Fibroblast of skin of abdomen (primary cell): ENCODE measurements around the gene DCAF15.

Experiments used
- DNase-seq: peaks from one replicate; pipeline ENCODE4 v3.0.0-alpha.2; 2013

The DCAF15 gene

DNA sequence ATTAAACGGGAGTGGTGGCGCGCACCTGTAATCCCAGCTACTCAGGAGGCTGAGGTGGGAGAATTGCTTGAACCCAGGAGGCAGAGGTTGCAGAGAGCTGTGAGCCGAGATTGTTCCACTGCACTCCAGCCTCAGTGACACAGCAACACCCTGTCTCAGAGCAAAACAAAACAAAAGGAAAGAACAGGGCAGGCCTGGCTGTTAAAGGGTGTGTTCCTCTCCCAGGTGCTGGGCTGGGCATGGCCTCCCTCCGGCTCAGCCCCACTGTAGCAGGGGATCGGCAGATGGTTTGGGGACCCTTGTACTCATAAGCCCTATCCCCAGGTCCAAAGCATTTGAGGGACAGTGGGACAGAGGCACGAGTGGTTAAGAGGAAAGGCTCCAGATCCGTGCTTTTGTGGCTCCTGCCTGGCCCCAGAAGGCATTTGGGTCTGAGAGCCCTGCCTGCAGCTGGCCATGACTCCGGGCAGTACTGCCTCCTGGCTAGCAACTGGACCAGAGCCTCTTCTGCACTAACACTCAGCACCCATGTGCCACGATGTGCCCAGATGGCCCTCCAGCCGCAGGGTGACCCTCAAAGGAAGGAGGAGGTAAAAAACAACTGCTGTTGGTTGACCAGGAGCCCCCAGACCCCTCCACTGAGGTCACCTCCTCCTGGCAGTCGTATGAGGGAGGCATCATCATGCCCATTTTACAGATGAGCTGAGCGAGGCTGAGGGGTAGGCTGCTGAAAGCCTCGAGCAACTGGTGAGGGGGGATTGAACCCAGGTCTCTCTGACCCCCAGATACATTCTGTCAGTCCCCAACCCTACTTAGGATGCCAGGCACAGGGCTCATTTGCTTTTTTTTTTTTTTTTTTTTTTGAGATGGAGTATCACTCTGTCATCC lies 43.8 kb downstream of the DCAF15 start:
- no peak for DNase-seq

DNA sequence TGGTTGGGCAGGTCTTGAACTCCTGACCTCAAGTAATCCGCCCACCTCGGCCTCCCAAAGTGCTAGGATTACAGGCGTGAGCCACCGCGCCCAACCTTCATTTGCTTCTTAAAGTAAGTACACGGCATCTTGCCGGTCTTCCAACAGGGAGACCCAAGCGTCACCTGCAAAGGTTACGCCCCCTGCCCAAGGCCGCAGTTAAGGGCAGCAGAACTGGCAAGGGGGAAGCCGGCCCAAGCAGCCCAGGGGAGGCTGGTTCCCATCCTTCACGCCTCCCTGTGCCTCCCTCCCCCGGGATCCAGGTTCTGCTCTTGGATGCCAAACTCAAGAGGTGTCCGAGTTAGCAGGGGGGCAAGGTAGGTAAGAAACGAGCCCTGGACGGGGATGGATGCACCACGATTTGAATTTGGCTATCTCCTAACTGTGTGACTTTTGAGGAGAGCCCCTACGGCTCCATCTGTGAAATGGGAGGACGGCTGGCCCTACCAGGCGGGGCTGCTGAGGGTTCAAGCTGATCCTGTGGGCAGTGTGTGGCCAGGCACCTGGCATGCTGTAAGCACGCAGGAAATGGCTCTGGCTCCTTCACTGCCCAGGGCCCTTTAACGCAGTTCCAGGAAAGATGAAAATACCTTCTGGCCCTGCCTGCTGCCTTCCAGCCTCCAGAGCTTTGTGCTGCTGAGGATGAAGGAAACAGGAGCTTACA lies 44.8 kb downstream of the DCAF15 start:
- no peak for DNase-seq

DNA sequence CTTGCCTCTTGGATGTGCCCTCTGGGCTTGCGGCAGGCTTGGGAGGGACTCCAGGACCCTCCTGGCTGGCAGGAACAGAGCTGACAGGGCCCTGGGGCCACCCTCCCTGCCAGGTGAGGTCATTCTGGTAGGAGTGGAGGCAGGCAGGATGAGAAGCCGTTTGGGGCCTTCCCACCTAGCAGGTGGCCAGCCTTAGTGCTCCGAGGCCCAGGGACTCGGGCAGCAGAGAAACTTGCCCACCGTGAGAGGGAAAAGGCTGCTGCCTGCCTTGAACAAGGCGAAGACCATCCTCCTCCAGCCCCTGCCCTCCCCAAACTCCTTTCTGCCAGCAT lies 45.3 kb downstream of the DCAF15 start:
- no peak for DNase-seq

DNA sequence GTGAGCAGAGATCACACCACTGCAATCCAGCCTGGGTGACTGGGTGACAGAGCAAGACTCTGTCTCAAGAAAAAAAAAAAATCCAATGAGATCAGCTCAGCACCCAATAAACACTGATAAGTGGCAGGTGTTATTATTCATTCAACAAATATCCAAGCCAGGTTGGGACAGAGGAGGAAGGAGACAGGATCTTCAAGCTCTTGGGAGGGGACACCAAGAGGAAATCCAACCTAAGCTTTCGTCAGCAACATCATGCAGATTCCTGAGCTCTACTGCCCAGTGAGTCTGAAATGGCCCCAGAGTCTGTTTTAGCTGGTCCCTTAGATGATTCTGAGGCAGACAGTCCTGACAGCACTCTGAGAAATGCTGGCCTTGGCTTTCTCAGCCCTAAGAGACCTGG lies 46.1 kb downstream of the DCAF15 start:
- DNase-seq: no peak

DNA sequence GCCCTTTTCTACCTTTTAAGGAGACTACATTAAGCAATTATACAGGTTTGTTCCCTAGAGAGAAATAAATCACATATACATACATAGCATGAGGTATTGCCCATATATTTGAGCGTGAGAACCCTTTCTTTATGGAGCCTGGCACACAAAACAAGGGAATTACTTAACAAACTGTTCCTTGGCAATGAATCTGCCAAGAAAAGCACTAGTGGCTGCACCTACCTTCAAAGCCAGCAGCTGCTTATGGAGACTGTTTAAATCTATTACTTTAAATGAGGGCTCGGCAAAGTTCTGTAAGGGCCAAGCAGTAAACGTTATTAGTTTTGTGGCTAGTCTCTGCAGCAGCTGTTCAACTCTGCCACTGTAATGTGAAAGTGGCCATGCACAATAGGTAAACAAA lies 46.8 kb downstream of the DCAF15 start:
- no peak for DNase-seq

DNA sequence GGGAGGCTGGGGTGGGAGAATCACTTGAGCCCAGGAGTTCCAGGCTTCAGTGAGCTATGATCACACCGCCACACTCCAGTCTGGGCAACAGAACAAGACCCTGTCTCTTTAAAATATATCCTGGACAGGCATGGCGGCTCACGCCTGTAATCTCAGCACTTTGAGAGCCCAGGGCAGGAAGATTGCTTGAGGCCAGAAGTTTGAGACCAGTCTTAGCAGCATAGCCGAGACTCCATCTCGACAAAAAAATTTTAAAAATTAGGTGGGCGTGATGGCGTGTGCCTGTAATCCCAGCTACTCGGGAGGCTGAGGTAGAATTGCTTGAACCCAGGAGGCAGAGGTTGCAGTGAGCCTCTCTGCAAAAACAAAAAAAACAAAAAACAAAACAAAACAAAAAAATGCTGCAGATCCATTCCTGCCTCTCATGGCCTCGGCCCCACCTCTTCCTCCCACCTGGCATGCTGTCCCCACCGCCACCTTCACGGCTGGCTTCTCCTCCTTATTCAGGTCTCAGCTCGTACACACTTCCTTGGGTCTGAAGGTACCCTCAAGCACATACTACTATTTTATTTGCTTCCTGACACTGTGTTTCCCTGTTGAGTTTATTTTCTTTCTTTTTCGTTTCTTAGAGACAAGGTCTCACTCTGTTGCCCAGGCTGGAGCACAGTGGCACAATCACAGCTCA lies 48.5 kb downstream of the DCAF15 start:
- DNase-seq: no peak

DNA sequence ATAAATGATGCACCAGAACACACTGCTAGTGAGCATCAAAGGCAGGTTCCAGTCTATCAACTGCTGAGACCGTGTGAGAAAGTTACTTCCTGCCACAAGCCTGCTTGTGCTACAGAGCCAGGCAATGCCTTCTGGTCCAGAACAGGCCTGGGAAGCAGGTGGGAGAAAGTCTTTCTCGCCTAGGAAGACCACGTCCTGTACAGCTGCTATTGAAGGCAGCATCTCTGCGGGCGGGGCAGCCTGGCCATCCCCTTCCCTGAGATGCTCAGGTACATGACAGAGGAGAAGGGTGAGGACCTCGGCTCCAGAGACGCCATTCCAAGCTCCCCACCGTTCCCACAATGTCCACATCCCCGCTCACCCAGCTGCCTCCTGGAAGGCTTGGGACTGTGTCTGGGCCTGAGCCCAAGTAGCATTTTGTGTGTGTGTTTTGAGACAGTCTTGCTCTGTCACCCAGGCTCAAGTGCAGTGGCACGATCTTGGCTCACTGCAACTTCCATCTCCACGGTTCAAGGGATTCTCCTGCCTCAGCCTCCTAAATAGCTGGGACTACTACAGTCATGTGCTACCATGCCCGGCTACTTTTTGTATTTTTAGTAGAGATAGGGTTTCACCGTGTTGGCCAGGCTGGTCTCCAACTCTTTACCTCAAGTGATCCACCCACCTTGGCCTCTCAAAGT lies 50.4 kb downstream of the DCAF15 start:
- no peak for DNase-seq

DNA sequence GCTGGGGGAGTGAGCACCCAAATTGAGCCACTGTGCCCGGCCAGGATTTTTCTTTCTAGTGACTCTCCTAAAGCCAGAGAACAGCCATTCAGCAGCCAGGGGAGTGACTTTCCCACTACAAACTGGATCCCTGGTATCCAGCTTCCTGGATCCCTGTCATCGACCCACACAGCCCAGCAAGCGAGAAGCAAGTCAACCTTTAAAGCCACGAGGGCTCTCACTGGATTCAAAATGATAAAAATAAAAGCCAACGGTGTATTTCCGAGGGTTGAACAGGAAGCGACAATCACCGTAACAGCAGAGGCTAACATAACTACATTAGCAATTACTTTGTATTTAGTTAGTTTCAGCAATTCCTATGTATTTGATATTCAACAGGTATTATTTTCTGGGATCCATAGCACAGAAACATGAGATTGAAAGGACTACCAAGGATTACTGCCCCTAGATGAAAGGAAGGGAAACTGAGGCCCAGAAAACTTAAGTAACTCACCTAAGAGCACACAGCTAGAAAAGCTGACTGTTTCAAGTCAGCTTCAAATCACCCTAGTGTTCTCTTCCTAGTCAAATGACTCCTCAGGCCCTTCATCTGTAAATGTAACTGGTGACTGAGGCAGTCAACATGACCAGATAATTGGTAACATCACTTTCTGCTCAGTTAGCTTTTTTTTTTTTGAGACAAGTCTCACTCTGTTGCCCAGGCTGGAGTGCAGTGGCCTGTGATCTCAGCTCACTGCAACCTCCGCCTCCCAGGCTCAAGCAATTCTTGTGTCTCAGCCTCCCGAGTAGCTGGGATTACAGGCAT lies 51.1 kb downstream of the DCAF15 start:
- no peak for DNase-seq

DNA sequence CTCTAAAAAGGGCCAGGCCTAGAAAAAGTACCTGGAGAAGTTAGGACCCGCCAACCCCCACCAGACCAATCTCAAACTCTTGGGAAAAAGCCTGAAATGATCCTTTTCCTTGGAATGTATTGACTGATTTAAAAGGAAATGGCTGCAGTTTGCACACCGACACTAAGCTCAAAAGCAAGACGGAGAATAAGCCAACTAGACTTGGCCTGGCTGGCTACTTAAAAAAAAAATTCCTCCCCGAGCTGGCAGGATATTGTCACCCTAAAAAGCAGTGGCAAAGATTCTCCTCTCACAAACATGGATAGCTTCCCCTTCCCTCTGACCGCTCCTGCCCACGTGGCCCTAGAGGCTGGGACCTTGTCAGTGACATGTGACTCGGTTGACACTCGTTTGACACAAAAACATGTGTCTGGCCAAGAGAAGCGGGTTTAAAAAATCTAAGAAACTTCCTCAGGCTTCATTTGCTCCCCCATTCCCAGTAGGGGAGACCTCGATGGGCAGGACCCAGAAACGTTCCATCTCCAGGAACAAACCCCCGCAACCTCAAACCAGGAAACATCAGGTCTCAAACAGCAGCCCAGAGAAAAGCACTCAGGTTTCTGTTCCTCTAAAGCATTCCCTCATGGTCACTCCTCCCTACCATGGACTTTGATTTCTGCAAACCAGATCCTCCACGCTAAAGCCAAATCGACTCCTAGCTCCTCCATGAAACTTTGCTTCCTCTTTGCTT lies 52.5 kb downstream of the DCAF15 start:
- DNase-seq: no peak

DNA sequence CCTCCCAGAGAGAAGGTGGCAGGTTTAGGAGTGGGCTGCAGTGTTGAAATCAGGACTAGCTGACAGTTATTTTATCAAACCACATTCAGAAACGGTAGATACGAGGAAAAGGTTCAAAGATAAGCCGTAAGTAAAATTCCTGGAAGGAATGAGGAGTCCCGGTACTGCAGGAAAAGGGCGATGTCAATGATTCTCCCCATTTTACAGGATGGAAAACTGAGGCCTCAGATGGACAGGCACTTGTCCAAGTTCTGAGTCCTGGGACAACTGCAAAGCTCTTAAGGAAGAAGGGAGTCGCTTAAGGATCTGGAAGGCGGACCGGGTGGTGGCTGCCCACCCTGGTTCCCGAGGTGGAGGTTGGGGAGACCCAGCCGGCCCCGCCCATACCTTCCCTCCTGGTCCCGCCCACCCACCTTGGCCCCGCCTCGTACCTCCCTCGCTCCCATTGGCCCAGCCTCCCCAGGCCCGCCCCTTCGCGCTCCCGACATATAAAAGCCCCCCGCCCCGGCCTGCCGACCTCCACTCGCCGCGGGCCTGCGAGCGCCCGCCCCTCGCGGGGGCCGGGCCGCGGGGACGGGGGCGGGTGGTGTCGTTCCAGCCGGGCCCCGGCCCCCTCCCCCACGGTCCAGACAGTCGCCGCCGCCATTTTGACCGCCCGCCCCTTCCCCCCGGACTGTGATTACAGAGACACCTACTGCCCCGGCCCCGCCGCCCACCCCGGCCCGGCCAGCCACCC lies 53.2 kb downstream of the DCAF15 start:
- DNase-seq: peak; percentile 84

DNA sequence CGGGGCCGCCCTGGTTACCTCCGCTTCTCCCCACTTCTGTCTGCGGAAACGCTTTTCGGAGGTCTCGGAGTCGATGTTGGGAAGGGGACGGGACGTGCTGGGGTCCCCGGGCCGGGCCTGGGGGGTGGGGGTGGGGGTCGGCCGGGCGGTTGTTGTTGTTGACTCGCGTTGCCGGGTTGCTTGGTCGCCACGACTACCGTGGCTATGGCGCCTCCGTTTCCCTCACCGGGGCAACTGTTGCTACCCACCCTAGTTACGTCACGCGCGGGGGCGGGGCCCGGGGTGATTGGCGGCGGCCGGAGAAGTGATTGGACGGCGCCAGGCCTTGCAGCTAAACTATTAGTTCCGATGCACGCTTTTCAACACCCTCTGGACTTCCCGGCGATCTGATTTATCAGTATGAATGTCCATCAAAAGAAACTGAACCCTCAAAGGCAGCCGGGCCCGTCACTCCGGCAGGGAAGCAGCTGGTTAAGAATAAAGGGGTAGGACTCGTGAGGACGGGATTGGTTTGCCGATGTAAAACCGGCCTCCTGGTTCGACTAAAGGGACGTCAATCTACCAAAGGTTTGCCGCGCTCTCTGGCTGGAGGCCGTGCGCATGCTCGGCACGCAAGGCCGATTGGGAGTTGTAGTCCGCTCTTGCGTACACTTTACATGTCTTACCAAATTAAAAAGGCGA lies 53.9 kb downstream of the DCAF15 start, which contains the start of gene RFX1:
TSS of gene RFX1 (minus strand) at position 236 of the 681 bp plus-strand sequence. CDS start 12,477 bp downstream, outside the sequence.
- DNase-seq: peak; percentile 100

DNA sequence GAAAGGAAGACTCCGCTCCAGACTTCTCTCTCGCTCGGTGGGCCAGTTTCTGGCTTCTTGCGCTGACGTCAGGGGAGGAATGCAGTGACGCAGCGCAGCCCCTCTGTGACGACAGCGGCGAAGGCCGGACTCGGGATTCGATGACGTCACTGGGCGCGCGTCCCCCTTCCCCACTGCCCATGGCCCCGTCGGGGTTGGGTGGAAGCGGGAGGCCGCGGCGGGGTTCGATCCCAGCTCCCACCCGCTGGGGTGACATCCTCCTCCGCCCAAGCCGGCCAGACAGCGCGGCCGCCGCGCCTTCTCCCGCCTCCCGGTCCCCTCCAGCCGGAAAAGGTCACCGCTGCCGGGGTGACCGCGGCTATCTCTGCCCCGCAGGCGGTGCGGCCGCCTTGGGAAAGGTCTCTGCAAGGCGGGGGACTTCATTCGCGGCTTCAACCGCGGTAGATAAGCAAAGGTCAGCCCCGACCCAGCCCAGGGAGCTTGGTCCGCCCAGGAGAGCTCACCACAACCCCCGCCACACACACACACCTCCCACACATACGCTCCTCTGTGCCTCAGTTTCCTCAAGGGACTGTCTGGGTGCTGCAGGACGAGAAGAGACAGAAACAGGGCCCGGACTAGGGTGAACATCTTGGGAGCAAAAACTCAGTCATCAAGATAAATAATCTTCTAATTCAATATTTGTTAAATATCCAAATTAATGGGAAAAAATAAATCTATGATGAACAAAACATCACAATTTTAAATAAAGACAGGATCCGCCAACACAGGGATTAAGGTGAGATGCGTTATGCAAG lies 54.7 kb downstream of the DCAF15 start:
- DNase-seq: no peak
